Endothelial cell of umbilical vein (primary cell): ENCODE results near the gene RRP15. TPM values are rescaled to one million over a fixed set of nuclear protein-coding genes. Genes with fewer than 3 reads are reported as not detected.

Experiments used
- BruUV-seq: library from RNA; stranded (reverse); fragments of 400-500 nt; replicated peaks from 2 replicates; lab custom pipeline; 2021; lab: Mats Ljungman, UMichigan
- CTCF ChIA-PET: fragments of 300-600, 350-600 bp; sonication (Branson Sonifier 250); formaldehyde crosslinking; loops from one replicate; lab custom pipeline; 2021; ENCODE audit warnings: antibody characterized with exemption, inconsistent platforms; lab: Charles Lee
- POLR2A ChIA-PET: fragments of 300-600, 350-600 bp; sonication (Branson Sonifier 250); formaldehyde crosslinking; loops from one replicate; lab custom pipeline; 2021; ENCODE audit warnings: antibody characterized with exemption, inconsistent platforms; lab: Charles Lee
- DNase-seq: peaks from one replicate; pipeline ENCODE4 v3.0.0-alpha.2; 2011; ENCODE audit warnings: low read depth, low spot score
- FAIRE-seq: peaks from 2 replicates; lab custom pipeline; 2011; peaks lifted over from hg19 to GRCh38; lab: Jason Lieb, UNC
- H2AFZ ChIP-seq: 2 replicates; pipeline ENCODE4 v1.6.0; 2012; ENCODE audit warnings: low read depth, low read length, control low read depth, inconsistent platforms
- H3K27ac ChIP-seq: 2 replicates; pipeline ENCODE4 v1.5.1; 2011; ENCODE audit warnings: low read depth, mild to moderate bottlenecking, control low read depth, low read length, moderate library complexity; ENCODE audit not compliant: insufficient read depth
- H3K27me3 ChIP-seq, 2 experiments: 2 replicates each; pipeline versions ENCODE4 v1.6.0 to v1.6.1; 2011; ENCODE audit warnings: low read length in 2 of 2, mixed read lengths in 1 of 2; ENCODE audit not compliant: control insufficient read depth in 2 of 2, insufficient read depth in 2 of 2
- H3K36me3 ChIP-seq, 2 experiments: 2 replicates in 1 of 2; 3 replicates in 1 of 2; pipeline ENCODE4 v1.5.1; 2011; ENCODE audit warnings: low read length in 2 of 2, mild to moderate bottlenecking in 1 of 2, moderate library complexity in 1 of 2; ENCODE audit not compliant: control insufficient read depth in 2 of 2, insufficient read depth in 2 of 2; ENCODE audit errors: extremely low read depth in 1 of 2
- H3K4me1 ChIP-seq: 3 replicates; pipeline ENCODE4 v1.5.1; 2011; ENCODE audit warnings: mild to moderate bottlenecking, low read length; ENCODE audit not compliant: control insufficient read depth, insufficient read depth; ENCODE audit errors: extremely low read depth
- H3K4me2 ChIP-seq: 2 replicates; pipeline ENCODE4 v1.6.1; 2011; ENCODE audit warnings: low read length, control low read depth, mixed read lengths; ENCODE audit not compliant: insufficient read depth
- H3K4me3 ChIP-seq, 3 experiments: fragments of 200-600 bp in 1 of 3; sonication (generic), shearing (Covaris generic) in 1 of 3; replicated peaks in 1 of 3; 2 replicates each; pipeline ENCODE4 v1.5.1; 2011 to 2016; ENCODE audit warnings: control low read depth in 3 of 3, low read length in 3 of 3, mild to moderate bottlenecking in 2 of 3, inconsistent platforms in 1 of 3, low read depth in 1 of 3, moderate library complexity in 1 of 3; ENCODE audit not compliant: insufficient read depth in 1 of 3
- H3K79me2 ChIP-seq: 2 replicates; pipeline ENCODE4 v1.6.0; 2012; ENCODE audit warnings: low read length, inconsistent platforms; ENCODE audit not compliant: control insufficient read depth, insufficient read depth
- H3K9ac ChIP-seq: replicated peaks from 2 replicates; pipeline ENCODE3; 2011; ENCODE audit warnings: low read length, control low read depth; ENCODE audit not compliant: insufficient read depth; ENCODE audit errors: extremely low read depth
- H3K9me1 ChIP-seq: replicated peaks from 3 replicates; pipeline ENCODE4 v1.6.0; 2011; ENCODE audit warnings: mild to moderate bottlenecking, low read length; ENCODE audit not compliant: control insufficient read depth, insufficient read depth; ENCODE audit errors: extremely low read depth
- H3K9me3 ChIP-seq: replicated peaks from 2 replicates; pipeline ENCODE4 v1.5.1; 2012; ENCODE audit warnings: low read length, inconsistent platforms; ENCODE audit not compliant: control insufficient read depth, insufficient read depth
- H4K20me1 ChIP-seq: replicated peaks from 2 replicates; pipeline ENCODE3; 2011; ENCODE audit warnings: mild to moderate bottlenecking, low read length; ENCODE audit not compliant: control insufficient read depth, insufficient read depth; ENCODE audit errors: extremely low read depth
- CTCF ChIP-seq, 2 donors: IDR thresholded peaks; 1 replicate in 1 of 2; 2 replicates in 1 of 2; pipeline ENCODE4 v1.5.1; 2011; ENCODE audit warnings: low read length in 2 of 2, mild to moderate bottlenecking in 2 of 2, moderate library complexity in 2 of 2, control low read depth in 1 of 2, inconsistent platforms in 1 of 2, low read depth in 1 of 2; ENCODE audit not compliant: insufficient read depth in 1 of 2; ENCODE audit errors: extremely low read depth in 1 of 2
- EZH2 ChIP-seq: IDR thresholded peaks from 2 replicates; pipeline ENCODE4 v1.6.1; 2012; ENCODE audit warnings: borderline replicate concordance, low read depth, mild to moderate bottlenecking, moderate library complexity, low read length, inconsistent platforms; ENCODE audit not compliant: severe bottlenecking
- FOS ChIP-seq: IDR thresholded peaks from 2 replicates; pipeline ENCODE4 v1.6.1; 2011; ENCODE audit warnings: mild to moderate bottlenecking, low read length, moderate library complexity, borderline replicate concordance; ENCODE audit not compliant: insufficient read depth
- GATA2 ChIP-seq: IDR thresholded peaks from 2 replicates; pipeline ENCODE4 v1.7.0; 2011; ENCODE audit warnings: low read depth, mild to moderate bottlenecking, moderate library complexity, mixed read lengths, low read length; ENCODE audit not compliant: insufficient read length, insufficient read depth
- JUN ChIP-seq: IDR thresholded peaks from 2 replicates; pipeline ENCODE4 v1.6.1; 2011; ENCODE audit warnings: borderline replicate concordance, low read depth; ENCODE audit not compliant: insufficient read length, insufficient read depth
- MAX ChIP-seq: IDR thresholded peaks from 2 replicates; pipeline ENCODE4 v1.6.1; 2011; ENCODE audit not compliant: insufficient read depth, insufficient read length
- MYC ChIP-seq: IDR thresholded peaks from one replicate; pipeline ENCODE4 v1.6.1; 2011; ENCODE audit warnings: mild to moderate bottlenecking, low read depth, low read length
- POLR2A ChIP-seq: IDR thresholded peaks from 2 replicates; pipeline ENCODE4 v1.6.1; 2012; ENCODE audit warnings: low read depth, mild to moderate bottlenecking, control low read depth, low read length
- POLR2AphosphoS5 ChIP-seq: IDR thresholded peaks from 2 replicates; pipeline ENCODE4 v1.6.1; 2012; ENCODE audit warnings: low read depth, mild to moderate bottlenecking, control low read depth, low read length, moderate library complexity; ENCODE audit not compliant: insufficient read depth
- dilution Hi-C: fragments of 300-500 bp; cut with MboI; formaldehyde crosslinking; loops from one replicate; pipeline ENCODE4 v1.15.0; 2019; ENCODE audit warnings: low sequenced_read_pairs; ENCODE audit not compliant: extremely low pct_ligation_motif_present
- intact Hi-C: fragments of 100-400 bp; cut with micrococcal nuclease; formaldehyde crosslinking; loops from one replicate; pipeline ENCODE4 v1.10.0; 2022
- polyA plus RNA-seq, 4 experiments: library from polyadenylated mRNA; depleted of rRNA in 3 of 4; stranded (reverse) in 3 of 4; unstranded in 1 of 4; fragments of >200 nt; gene quantifications; 2 replicates each; pipeline versions ENCODE4 v1.2.1 to v1.2.3, GENCODE V29; 2011 to 2012; ENCODE audit warnings: missing spikeins in 1 of 4
- total RNA-seq: library from RNA; stranded (reverse); gene quantifications from 2 replicates; pipeline ENCODE4 v1.2.3, GENCODE V29; 2021

The RRP15 gene
- total and polyA plus RNA-seq, 2 donors (not counting 3 experiments of a cell fraction or from before 2014, with no cell fraction given), result 1.0 to 17.3 TPM

- TF ChIP-seq CTCF (IDR thresholded peaks at IDR 0.05; ENCODE audit: extremely low read depth in 1 of 2, insufficient read depth in 1 of 2, low read depth in 1 of 2, low read length in 2 of 2), result peak; percentile 24 to 31
- TF ChIP-seq EZH2, result no peak
- H3K9ac ChIP-seq, result no peak overlapping the region
- FAIRE-seq (no peak), DNase-seq (peak; percentile 8)
- CTCF ChIA-PET, result interaction anchor here (0.7 to 2.1 kb wide), 6 partner anchors 14 to 1401 kb away, joined by 3 to 13 read pairs (median 4); no protein-coding TSS in a partner anchor
- H3K27me3 ChIP-seq, result peaks cover 1 to 5% of the 10 kb centered on the region in 2 experiments
- POLR2A ChIA-PET, result no interaction called here
- H3K9me1 ChIP-seq, result no peaks in the 10 kb centered on the region
- no peaks in the 10 kb centered on the region for H3K79me2 ChIP-seq
- intact Hi-C loops, result loop anchor here (1.0 to 10.0 kb wide), 2 partner anchors 1402 to 1555 kb away; no protein-coding TSS in a partner anchor
- no peaks in the 10 kb centered on the region for H3K9me3 ChIP-seq
- no peak overlapping the region for H3K27ac ChIP-seq
- no peaks in the 10 kb centered on the region for H4K20me1 ChIP-seq
- BruUV-seq, result no TSS peak
- dilution Hi-C loops, result no loop called here
- no peak overlapping the region for H2AFZ ChIP-seq
- no peaks in the 10 kb centered on the region for H3K4me1 ChIP-seq
- H3K4me2 ChIP-seq, result no peak overlapping the region
- no peak overlapping the region for H3K4me3 ChIP-seq
- no peaks in the 10 kb centered on the region for H3K36me3 ChIP-seq
These were observed 25.3 kb upstream of the RRP15 start for GRCh38 chr1:218259800-218260199.

- H3K36me3 ChIP-seq, result no peaks in the 10 kb centered on the region
- H3K79me2 ChIP-seq, result no peaks in the 10 kb centered on the region
- H4K20me1 ChIP-seq, result no peaks in the 10 kb centered on the region
- dilution Hi-C loops, result no loop called here
- no peaks in the 10 kb centered on the region for H3K9me3 ChIP-seq
- TF ChIP-seq EZH2 (no peak), POLR2AphosphoS5 (no peak), GATA2 (no peak), FOS (no peak), MAX (no peak), CTCF (IDR thresholded peaks at IDR 0.05; ENCODE audit: extremely low read depth in 1 of 2, insufficient read depth in 1 of 2, low read depth in 1 of 2, low read length in 2 of 2) (no peak), JUN (no peak), POLR2A (no peak), MYC (no peak)
- FAIRE-seq (no peak), DNase-seq (no peak)
- no peaks in the 10 kb centered on the region for H3K4me1 ChIP-seq
- no peak overlapping the region for H2AFZ ChIP-seq
- H3K27me3 ChIP-seq, result peaks cover 0 to 2% of the 10 kb centered on the region in 2 experiments
- ChIA-PET CTCF (no interaction called here), POLR2A (no interaction called here)
- H3K9ac ChIP-seq, result no peak overlapping the region
- no peaks in the 10 kb centered on the region for H3K9me1 ChIP-seq
- BruUV-seq, result no TSS peak
- H3K27ac ChIP-seq, result no peak overlapping the region
- H3K4me3 ChIP-seq, result no peak overlapping the region
- H3K4me2 ChIP-seq, result no peak overlapping the region
- intact Hi-C loops, result no loop called here
These were observed 22.8 kb upstream of the RRP15 start for GRCh38 chr1:218262259-218262658.
